ENCODE measurements around the gene MEX3A.

The MEX3A gene

DNA sequence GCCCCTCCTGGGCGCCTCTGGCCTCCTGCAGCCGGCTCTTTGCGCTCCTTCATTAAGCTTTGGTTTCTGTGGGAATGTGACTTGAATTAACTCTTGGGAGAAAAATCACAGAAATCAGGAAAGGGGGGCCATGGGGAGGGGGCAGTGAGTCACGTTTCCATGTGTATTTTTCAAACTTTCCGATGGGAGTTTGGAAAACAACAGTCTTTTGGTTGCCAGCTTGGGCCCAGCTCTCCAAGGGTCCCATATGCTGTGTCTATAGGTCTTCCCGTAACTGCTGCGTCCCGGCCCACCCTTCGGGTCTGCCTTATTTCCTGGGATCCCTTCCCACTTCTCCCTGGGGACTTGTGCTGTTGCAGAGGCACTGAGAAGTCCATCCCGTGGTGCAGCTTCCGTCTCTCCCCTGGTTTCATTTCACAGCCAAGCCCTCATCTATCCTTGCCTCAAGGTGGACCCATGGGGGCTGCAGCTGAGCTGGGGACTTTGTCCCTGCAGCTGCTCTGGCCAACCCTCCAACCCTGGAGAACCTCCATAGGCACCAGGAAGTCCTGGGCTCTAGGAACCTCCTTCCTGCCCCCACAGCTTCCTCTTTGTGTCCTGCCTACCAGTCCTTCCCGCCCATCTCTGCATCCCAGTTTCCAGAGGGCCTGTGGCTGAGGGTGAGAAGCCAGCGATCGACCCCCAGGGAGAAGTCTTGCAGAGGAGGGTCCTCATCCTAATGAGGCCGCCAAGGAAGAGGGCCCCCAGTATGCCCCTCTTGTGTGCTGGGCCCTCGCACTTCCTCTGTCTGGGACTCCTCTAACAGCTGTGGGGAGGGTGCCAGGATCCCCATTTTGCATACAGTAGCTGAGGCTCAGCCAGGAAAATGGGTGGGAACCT is 20.6 kb upstream of the MEX3A start:
- peak; percentile 40 for DNase-seq

DNA sequence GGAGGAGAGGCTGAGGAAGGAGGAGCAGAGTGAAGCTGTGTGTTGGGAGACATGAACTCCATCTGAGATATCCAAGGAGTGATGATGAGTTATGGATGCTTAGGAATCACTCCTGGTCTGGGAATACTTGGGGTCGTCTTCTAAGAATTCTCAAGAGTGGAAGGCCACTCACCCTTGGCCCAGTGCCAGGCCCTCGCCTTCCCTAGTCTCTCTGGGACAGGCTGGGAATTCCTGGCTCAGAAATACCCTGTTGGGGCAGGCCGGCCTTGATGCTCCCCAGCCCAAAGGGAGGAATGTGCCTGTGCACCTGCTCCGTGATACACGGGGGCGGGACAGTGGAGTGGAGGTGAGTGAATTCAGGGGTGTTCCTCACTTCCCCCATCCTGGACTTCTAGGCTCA is 19.6 kb upstream of the MEX3A start:
- DNase-seq, result no peak

DNA sequence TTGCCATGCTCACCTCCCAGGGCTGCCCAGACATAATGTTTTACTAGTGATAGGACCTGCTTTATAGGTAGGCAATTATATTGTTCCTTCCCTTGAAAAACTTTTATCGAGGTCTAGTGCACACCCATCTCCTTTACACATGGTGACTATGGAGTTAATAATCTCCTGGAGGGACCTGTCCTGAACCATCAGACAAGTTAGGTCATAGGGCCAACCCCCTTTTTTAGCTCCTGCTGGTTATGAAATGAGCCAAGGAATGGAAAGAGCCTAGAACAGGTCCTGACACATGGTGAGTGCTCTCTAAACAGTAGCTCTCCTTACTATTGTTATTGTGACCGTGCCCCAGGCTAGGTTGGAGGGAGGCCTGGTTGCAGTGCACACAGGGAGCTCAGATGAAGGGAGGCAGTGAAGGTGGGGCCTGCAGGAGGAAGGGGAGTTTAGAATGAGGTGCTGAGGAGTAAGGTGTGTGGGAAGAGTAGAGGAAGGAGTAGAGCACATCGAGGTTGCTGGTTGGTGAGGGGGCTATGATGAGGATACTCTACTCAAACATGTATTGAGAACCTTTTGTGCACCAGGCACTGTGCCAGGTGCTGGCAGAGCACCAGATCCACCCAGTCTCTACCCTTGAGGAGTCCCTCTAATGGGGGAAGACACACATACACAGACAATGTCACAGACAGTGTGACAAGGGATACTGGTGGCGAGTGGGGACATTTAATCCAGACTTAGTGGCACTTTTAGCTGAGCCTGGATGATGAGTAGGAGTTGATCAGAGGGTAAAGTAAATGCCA is 18.1 kb upstream of the MEX3A start:
- peak; percentile 60 for DNase-seq

DNA sequence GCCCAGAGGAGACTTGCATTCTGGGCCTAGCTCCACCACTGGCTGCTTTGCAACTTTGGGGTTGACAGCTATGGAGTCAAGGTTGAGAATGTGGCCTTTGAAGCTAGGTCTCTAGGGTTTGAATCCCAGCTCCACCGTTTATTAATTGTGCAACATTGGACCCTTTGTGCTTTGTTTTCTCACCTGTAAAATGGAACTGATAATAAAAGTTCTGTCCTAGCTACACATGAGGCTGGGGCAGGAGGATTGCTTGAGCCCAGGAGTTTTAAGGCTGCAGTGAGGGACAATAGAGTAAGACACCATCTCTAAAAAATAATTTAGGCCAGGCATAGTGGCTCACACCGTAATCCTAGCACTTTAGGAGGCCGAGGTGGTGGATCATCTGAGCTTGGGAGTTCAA is 17.0 kb upstream of the MEX3A start:
- no peak for DNase-seq

- no peak for DNase-seq
These were observed 16.5 kb upstream of the MEX3A start for GRCh38 chr1:156098784-156099183.

DNA sequence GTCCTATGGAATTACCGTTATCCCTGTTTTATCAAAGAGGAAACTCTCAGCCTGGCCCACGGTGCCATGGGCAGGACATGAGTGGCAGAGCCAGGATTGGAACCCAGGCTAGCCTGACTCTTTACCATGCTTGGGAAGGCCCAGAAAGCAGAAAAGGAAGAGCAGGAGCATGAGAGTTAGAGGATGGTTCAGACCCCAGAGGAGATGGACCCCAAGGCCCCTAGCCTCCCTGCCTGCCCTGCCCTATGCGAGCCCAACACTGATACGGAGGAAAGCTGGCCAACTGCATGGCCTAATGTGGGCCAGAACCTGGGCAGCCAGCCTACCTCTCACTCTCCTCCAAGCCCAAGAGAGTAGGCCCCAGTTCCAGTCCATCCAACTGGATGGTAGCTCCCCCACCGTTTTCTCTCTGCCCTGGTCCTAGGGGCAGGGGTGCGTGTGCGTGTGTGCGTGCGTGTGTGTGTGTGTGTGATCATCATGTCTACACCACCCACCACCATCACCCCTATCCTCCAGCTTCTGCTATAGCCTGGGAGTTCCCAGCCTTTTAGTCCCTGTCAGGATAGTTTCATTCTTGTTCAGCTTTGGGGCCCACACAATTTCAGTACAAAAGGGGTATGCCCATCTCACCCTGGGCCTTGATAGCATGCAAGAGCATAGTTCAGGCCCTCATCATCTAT is 15.4 kb upstream of the MEX3A start:
- DNase-seq, result no peak

- peak; percentile 93 for DNase-seq
These were observed 14.6 kb upstream of the MEX3A start for GRCh38 chr1:156096640-156097391.

DNA sequence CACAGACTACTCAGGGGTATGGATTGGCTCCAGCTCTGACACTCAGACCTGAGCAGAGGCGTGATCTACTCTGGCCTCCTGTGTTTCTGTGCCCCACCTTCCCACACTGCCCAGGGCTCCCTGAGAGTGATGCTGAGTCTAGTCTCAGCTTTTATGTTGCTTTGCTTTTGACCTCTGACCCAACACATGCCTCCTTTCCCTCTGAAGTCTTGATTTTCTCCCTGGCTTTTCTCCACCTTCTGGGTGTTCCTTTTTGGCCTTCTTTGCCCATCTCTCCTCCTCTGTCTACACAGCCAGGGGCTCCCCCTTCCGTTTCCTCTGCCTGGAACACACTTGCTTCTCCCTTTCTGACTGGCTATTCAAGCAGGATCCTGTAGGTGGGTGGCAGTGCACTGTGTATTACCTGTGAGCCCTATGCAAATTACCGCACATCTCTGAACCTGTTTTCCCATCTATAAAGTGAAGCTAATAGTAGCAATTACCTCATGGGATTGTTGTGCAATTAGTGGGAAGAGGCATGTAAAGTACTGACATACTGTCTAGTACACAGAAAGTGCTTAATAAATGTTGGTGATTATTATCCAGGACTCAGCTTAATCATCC is 13.7 kb upstream of the MEX3A start:
- DNase-seq, result no peak

DNA sequence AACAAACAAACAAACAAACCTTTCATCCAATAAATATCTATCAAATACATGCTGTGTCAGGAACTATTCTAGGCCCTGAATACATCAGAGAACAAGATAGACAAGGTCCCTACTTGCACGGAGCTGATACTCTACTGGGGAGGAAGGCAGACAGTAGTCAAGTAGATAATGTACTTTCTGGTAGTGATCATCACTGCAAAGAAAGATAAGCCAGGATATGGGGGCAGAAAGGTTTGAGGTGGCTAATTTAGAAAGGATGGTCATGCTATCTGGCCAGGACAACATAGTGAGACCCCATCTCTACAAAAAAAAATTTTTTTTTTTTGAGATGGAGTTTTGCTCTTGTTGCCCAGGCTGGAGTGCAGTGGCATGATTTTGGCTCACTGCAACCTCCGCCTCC is 9.3 kb upstream of the MEX3A start:
- DNase-seq, result no peak

- peak; percentile 92 for DNase-seq
These were observed 8.5 kb upstream of the MEX3A start for GRCh38 chr1:156090840-156091188.

GRCh38 chr1:156090138-156090839 is 8.0 kb upstream of the MEX3A start:
- DNase-seq, result no peak

- DNase-seq, result peak; percentile 49
These were observed 7.4 kb upstream of the MEX3A start for GRCh38 chr1:156089704-156090103.

GRCh38 chr1:156086256-156086662 is 4.0 kb upstream of the MEX3A start:
- DNase-seq, result no peak

- DNase-seq, result no peak
These were observed 1.8 kb upstream of the MEX3A start for GRCh38 chr1:156083800-156084790.

GRCh38 chr1:156081917-156082308 is 352 bp downstream of the MEX3A start:
- DNase-seq, result no peak

GRCh38 chr1:156081180-156081916 is 917 bp downstream of the MEX3A start:
- peak; percentile 38 for DNase-seq

- no peak for DNase-seq
These were observed 1.4 kb downstream of the MEX3A start for GRCh38 chr1:156080863-156081179.

- no peak for DNase-seq
These were observed 1.9 kb downstream of the MEX3A start for GRCh38 chr1:156080241-156080862.

- DNase-seq, result no peak
These were observed 2.5 kb downstream of the MEX3A start for GRCh38 chr1:156079762-156080161.
